ENCODE measurements around the gene CHD5.
A peak's percentile ranks its signal among the peaks of the same experiment; 100 is the strongest.
"Not testable (repeated sequence)": the region's sequence is repeated elsewhere in the genome, so short reads cannot be mapped to it uniquely, and the experiment has no call there.

Gene CHD5

DNA sequence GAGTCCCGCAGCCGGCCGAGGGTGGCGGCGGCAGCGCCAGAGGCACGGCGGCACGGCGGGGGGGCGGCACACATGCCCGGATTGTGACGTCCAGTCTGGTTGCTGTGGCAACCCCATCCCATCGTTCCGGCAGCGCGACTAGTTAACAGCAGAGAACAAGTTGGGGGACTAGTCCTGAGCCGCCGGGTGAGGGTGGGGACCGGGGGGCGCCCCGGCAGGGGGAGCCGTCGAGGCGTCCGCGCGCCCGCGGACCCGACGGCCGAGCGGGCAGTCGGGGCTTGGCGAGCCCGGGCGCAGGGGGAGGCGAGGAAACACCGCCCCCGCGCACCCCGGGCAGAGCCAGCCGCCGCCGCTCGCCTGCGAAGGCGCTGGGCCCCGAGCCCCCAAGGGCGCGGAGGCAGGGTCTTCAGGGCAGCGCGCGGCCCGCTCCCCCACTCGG lies at the start of gene CHD5:
Gene CHD5 (minus strand): TSS at position 54 of the 439 bp plus-strand sequence. CDS start 298 bp downstream, outside the sequence.
- DNase-seq (ENCODE audit: low read depth in 2 of 3, low spot score in 1 of 3), result no peak

DNA sequence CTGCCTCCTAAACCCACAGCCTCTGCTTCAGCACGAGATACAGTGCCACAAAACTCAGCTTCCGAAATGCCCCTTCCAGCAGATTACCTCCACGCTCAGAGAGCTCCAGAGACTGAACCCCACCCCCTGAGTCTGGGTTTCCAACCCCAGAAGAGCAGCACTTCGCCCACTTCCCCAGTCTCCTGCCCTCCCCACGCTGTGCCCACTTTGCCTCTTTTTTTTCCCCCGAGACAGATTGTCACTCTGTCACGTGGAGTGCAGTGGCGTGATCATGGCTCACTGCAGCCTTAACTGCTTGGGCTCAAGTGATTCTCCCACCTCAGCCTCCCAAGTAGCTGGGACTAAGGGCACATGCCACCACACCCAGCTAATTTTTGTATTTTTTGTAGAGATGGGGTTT lies 45.5 kb upstream of the CHD5 start:
- no peak for DNase-seq (ENCODE audit: low read depth in 2 of 3, low spot score in 1 of 3)

DNA sequence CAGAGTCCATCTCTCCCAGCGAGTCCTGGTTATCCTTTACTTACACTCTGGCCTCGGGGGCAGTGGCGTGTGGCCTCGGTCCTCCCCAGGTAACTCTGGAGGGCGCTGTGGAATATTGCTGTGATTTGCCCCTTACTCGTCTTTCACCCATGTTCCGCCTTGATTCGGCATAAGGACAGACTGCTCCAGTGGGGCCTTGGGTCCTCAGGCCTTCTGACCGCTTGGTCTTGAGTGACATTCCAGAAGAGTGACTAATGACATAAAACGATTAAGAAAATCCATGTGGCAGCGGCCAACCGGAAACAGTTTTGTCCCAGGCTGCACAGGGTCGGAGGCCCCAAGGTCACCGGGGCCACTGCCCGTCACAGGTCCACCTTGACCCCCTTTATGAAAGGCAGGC lies 44.6 kb upstream of the CHD5 start:
- DNase-seq (ENCODE audit: low read depth in 2 of 3, low spot score in 1 of 3), result no peak

DNA sequence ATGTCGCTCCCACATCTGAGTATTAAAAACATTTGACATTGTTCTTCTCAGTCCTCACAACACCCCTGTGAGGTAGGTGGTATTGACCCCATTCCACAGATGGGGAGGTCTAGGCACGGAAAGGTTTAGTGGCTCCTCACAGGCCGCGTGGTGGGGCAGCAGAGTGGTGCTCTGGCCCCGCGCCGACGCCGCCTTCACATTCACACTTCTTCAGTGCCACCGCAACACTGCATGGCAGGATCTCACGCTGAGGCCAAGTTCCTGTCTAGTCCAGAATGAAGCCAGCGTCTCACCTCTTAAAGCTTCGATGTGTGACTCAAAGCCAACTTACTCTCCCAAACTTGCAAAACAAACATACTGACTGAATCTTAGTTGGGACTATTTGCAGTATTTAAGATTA lies 43.5 kb upstream of the CHD5 start:
- no peak for DNase-seq (ENCODE audit: low read depth in 2 of 3, low spot score in 1 of 3)

DNA sequence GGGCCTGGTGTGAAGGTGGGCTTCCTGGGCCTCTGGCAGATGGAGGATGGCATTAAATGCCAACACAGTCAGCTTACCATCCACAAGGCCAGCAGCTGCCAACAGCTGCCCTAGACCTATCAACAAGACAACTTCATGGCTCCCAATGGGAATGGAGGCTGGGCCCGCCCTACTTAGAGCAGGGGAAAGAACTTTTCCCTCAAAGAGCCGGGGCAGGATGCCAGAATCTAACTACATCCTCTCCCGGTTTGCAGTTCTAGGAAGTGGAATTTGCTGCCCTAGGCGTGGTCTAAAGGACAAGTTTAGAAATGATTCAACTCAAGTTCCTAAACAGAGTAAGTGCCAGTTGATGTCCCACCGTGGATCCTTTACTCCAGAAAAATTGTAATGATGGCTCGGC lies 42.5 kb upstream of the CHD5 start:
- DNase-seq (ENCODE audit: low read depth in 2 of 3, low spot score in 1 of 3), result no peak

DNA sequence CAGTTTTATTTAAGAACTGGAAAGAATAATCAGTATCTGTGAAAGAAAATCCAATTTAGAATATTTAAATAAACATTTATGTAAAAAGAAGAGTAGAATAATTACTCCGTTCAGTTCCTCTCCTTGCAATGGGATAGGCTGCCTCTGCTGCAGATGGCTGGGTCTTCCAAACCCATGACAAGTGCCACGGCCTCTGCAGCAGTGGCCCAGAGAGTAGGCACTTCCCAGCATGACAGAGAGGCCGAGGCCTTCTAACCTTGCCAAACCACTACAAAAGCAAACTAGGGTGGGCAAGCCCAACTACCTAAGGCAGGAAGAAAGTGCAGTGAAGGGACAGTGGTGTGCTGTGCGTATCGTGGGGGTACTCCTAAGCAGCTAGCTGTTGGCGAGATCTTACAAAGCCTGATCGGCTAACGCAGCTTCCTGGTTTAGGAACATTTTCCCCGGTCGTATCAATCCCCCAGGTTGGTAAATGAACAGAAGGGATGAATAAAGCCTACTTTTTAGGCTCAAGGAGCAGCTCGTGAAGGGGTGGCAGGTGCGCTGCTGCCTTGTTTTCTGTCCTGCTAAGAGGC lies 41.2 kb upstream of the CHD5 start:
- no peak for DNase-seq (ENCODE audit: low read depth in 2 of 3, low spot score in 1 of 3)

DNA sequence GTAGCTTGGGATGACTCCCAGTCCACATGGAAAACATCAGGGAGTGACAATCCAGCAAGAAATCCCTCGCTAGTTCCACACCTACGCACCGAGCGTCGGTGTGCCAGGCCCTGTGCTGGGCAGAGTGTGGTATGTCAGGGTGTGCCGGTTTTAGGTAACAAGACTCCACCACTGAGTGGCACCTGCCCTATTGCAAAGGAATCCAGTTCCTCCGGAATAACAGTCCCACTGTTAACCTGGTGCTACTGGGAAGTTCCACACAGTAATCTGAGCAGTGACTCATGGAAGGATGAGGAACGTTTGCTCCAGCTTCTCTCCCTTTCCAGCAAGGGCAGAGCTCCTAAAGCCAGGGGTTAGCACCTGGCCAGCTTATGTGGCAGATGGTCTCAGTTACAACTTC lies 40.1 kb upstream of the CHD5 start:
- DNase-seq (ENCODE audit: low read depth in 2 of 3, low spot score in 1 of 3), result no peak

DNA sequence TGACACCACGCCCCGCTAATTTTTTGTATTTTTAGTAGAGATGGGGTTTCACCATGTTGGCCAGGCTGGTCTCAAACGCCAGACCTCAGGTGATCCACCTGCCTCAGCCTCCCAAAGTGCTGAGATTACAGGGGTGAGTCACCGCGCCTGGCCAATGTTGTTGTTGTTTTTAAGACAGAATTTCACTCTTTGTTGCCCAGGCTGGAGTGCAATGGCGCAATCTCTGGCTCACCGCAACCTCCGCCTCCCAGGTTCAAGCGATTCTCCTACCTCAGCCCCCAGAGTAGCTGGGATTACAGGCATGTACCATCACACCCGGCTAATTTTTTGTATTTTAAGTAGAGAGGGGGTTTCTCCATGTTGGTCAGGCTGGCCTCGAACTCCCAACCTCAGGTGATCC lies 39.5 kb upstream of the CHD5 start:
- not testable (repeated sequence) for DNase-seq (ENCODE audit: low read depth in 2 of 3, low spot score in 1 of 3)

DNA sequence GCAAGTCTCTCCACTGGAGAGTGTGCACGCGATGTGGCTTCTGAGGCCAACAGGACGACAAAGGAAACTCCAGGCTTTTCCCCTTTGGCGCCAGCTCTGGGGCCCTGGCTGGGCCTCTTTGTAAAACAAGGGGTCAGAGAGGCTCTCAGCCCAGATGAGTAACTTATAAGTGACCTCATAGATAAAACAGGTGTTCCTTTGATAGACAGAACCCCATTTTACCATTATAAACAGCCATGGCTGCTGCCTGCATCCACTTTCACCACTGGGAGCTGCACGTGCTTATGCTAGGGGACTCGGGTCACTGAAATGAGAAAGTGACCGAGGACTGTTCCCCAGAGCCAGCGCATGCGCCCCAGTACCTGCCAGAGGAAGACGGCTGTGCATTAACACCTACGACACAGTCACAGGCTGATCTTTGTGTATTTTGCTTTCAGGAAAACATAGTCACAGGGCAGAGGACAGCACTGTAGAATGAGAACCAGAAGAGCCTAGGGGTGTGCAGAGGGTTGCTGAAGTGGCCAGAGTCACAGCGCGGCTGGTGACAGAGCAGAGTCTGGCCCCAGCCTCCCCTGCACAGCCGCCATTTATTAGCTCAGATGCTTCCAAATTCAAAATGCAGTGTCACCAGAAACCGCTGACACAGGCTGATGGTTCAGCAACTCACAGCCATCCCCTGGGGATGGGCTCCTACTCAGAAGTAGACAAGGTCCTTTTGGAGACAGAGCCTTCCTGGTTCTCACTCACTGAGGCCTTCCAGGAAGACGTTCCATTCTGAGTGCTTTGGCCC lies 38.4 kb upstream of the CHD5 start:
- DNase-seq (ENCODE audit: low read depth in 2 of 3, low spot score in 1 of 3), result no peak

DNA sequence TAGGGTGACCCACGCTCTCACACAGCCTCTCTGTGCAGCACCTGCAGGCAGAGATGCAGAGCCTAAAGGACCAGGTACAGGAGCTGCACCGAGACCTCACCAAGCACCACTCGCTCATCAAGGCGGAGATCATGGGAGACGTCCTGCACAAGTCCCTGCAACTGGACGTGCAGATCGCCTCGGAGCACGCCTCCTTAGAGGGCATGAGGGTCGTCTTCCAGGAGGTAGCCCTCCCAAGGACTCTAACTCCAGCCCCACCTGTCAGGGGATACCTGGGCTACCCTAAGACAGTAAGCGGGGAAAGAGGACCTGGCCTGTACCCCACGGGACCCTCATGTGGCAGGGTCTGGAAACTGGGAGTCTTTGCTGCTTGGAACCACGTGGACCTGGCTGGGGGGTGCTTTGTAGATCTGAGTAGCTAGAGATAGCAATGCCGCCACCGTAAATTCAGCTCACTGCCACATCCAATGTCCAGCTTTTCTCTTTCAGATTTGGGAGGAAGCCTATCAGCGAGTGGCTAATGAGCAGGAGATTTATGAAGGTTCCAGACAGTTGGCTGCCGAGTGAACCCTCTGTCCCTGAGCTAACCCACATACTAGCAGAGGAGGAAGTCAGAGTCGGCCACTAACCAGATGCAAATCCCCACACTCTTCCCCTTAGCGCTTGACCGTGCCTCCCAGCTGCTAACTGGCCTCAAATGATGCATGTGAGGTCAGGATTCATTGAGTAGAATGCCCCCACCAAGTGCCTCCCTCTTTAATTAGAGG lies 32.3 kb upstream of the CHD5 start:
- DNase-seq (ENCODE audit: low read depth in 2 of 3, low spot score in 1 of 3), result no peak

DNA sequence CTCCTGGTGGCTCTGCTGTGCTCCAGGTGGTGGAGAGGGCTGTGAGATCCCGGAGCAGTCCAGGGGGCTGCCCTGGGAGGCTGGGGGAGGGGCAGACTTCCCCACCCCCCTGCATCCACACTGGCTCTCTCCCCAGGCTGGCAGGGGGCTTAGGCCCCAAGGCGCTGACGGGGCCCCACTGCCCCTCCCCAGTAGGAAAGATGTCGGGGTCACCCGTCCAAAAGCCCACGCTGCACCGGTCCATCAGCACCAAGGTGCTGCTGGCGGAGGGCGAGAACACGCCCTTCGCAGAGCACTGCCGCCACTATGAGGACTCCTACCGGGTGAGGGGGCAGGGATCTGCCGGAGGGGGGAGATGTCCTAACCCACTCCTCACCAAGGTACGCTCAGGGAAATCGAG lies 31.6 kb upstream of the CHD5 start:
- DNase-seq (ENCODE audit: low read depth in 2 of 3, low spot score in 1 of 3), result no peak

DNA sequence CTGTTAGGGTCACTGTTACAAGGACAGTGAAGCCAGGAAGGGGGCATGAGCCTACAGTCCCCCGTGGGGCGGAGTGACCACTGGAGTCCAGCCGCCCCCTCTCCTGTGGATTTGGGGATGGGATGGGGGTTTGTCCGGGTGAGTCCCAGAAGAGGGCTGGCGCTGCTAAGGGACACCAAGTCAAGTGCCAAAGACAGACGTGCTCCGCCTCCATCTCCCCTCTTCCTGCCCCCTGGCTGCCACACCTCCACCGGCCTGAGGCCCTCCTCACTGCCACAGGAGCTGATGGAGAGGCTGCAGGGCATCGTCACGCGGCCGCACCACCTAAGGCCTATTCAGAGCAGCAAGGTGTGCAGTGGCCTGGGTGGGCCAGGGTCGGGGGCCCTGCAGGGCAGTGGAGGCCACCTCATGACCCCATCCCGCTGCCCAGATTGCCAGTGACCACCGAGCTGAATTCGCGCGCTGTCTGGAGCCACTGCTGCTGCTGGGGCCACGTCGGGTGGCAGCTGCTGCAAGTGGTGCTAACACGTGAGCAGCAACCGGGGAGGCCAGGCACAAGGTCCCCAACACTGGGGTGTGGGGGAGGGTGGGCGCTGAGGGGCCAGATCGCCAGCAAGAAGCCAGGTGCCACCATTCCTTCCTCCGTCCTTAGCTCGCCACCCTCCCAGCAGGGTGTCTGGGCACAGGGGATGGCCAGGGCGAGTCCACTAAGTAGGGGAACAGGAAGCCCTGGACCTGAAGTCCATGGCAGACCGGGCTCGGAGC lies 30.7 kb upstream of the CHD5 start:
- no peak for DNase-seq (ENCODE audit: low read depth in 2 of 3, low spot score in 1 of 3)

DNA sequence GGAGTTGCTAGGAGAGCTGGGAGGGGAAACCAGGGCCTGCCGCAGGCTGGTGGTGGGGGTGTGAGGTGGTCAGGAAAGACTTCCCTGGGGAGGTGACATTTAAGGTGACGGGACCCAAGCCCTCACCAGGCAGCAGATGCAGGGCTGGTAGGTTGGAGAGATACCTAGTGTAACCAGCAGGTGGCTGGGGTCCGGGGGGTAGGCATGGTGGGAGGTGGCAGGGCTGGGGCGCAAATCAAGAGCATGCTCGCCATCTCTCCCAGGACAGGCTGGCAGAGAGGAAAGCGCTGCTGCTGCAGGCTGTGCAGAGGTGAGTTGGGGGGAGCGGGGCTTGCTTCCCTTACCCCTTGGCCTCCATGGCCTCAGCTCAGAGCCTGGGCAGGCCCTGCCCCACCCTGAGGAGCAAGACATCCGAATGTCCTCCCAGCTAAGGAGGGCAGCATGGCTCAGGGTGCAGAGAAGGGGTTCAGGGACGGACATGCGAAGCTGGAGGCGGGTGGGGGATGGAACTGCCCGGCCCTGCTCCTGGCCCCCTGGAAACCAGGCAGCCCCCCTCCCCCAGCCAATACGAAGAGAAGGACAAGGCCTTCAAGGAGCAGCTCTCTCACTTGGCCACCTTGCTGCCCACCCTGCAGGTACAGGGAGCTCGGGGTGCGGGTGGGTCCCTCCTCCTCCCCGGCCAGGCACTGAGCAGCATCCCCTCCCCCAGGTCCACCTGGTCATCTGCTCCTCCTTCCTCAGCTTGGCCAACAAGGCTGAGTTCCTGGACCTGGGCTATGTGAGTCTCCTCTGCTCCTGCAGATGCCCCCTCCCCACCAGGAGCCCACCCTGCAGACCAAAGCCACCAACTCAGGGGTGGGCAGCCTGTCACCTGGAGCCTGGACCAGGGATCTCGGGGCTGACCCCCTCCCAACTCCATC lies 29.8 kb upstream of the CHD5 start:
- DNase-seq (ENCODE audit: low read depth in 2 of 3, low spot score in 1 of 3), result no peak

DNA sequence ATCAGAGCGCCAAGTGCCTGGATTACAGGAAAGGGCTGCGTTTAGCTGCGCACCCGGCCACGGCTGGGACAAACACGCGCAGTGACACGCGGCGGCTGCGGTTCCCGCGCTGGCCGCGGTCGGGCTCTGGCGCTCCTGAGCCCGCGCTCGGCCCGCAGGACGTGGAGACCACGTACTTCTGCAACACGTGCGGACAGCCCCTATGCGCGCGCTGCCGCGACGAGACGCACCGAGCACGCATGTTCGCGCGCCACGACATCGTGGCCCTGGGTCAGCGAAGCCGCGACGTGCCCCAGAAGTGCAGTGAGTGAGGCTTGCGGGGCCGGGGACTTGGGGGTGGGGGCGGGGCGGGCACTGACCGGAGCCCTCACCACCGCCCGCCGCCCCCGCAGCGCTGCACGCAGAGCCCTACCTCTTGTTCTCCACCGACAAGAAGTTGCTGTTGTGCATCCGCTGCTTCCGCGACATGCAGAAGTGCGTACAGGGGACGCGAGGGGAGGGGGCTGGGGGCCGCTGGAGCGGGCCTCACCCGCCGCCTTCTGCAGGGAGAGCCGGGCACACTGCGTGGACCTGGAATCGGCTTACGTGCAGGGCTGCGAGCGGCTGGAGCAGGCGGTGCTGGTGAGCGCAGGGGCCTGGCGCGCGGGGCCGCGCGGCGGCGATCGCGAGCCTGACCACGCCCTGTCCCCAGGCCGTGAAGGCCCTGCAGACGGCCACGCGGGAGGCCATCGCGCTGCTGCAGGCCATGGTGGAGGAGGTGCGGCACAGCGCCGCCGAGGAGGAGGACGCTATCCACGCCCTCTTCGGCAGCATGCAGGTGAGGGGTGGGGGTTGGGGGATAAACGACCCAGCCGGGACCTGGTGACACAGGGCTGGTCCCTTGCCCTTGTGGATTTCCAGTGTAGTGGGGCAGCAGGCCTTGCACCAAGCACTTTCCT lies 28.9 kb upstream of the CHD5 start:
- DNase-seq (ENCODE audit: low read depth in 2 of 3, low spot score in 1 of 3), result peak in 1 of 3 donors; percentile 26

DNA sequence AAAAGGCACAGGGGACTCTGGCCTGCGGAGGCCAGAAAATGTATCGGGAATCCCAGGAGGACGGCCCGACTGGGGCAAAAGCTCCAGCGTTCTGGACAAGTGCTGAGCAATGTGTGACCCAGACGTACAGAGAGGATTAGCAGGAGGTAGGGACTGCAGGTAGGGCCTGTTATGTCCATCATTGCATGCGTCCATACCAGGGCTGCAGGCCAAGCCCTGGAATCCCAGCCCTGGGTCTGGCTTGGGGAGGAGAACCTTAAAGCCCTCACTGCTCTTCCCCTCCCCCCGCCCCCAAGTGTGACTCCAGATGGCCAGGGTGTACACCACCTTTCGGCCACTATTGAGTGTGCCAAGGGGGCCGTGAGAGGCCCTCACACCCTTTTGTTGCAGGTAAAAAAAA lies 27.8 kb upstream of the CHD5 start:
- DNase-seq (ENCODE audit: low read depth in 2 of 3, low spot score in 1 of 3), result no peak

DNA sequence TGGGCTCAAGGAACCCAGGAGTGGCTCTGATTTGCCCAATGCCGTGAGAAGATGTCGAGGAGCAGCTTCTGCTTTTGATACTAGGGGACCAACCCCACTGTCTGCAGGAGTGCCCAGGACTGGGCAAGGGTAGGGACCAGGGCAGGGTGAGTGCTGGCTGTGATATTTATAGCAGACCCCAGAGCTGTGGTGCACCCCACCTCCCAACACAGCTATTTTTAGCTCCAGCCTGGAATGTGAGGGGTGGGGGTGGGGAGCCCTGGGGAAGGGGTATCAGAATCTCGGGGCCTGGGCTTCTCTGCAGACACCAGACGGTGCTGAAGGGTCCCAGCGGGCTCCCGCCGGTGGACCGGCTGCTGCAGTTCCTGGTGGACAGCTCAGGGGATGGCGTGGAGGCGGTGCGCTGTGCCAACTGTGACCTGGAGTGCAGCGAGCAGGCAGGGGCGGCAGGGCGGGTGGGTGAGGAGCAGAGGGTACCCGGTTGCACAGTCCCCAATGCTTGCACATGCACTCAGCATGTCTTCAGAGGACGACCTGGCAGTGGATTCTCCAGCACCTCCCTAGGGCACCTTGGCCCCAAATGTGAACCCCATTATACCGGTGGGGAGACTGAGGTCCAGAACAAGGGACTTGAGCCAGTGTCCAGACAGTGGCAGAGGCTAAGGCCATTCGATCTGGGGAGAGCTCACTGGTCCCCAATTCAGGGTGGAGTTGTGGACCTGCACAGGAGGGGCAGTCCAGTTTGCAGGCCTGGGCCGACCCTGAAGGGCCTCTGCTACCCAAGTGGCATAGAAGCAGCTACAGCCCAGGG lies 27.2 kb upstream of the CHD5 start:
- no peak for DNase-seq (ENCODE audit: low read depth in 2 of 3, low spot score in 1 of 3)

DNA sequence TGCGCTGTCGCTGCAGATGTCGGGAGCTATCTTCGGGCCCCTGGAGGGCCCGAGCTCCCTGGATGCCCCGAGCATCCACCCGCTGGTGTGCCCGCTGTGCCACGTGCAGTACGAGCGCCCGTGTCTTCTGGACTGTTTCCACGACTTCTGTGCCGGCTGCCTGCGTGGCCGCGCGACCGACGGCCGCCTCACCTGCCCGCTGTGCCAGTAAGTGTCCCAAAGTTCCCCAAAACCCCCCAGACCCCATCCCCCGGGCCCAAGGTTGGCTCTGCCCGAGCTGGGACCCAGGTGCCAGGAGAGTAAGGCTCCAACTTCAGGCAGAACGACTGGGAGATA lies 26.4 kb upstream of the CHD5 start:
- DNase-seq (ENCODE audit: low read depth in 2 of 3, low spot score in 1 of 3), result no peak

DNA sequence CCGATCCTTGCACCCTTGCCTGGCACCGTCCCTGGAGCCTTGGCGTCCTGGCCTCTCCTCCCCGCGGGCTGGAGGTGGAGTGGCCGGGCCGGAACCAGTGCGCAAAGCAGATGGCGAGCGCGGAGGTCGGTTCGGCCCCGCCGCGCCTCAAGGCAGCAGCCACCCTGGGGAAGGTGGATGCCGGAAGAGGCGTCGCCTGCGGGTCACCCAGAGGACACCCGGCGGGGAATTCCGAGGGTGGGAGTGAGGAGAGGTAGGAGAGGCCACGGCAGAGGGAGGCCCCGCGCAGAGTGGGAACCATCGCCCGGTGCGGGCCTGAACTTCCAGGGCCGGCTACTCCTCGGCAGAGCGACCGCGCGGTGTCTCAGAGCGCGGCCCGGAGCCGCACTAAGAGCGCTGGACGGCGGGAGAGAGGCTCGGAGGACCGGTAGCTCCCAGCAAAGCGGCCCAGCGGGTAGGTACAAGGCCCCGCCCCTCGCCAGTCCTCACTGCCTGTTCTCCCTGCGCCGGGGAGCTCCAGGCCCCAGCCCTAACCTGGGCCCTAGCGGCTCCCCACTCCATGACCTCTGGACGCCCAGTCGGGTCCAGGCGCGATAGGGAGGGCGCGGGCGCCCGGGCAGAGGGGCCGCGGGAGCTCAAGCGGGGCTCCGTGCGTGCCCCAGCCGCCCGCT lies 25.9 kb upstream of the CHD5 start, which contains the start of gene RNF207:
Gene RNF207 (plus strand): TSS at position 271 of the 671 bp plus-strand sequence. CDS start 417 bp downstream, outside the sequence.
- peak; percentile 42 to 76 (median 53) for DNase-seq (ENCODE audit: low read depth in 2 of 3, low spot score in 1 of 3)

Measured in stimulated activated CD4-positive, alpha-beta T cell treated with anti-CD3 and anti-CD28 coated beads, Interleukin-12 subunit alpha, Interleukin-12 subunit beta, amount 100 ng/mL, for 48 hours (primary cell).